DND-41 (cell line): Measurements from ENCODE around the gene FTSJ3.
A peak's percentile ranks its signal among the peaks of the same experiment; 100 is the strongest.

ENCODE experiments used
- ATAC-seq: fragments of 200-7000 bp; cut with Tn5 transposase; 3 replicates; pipeline ENCODE4 v1.9.1; 2021; ENCODE audit warnings: low read depth; ENCODE audit not compliant: insufficient read depth
- DNase-seq: peaks from one replicate; pipeline ENCODE4 v3.0.0-alpha.2; 2020
- H2AFZ ChIP-seq: 2 replicates; pipeline ENCODE4 v1.6.0; 2012; ENCODE audit warnings: low read depth, low read length
- H3K27ac ChIP-seq: 2 replicates; pipeline ENCODE4 v1.5.1; 2012; ENCODE audit warnings: low read length, inconsistent platforms
- H3K27me3 ChIP-seq: fragments of 200-600 bp; sonication (generic); 2 replicates; pipeline ENCODE4 v1.6.0; 2012; ENCODE audit warnings: low read length, mild to moderate bottlenecking, inconsistent platforms; ENCODE audit not compliant: insufficient read depth, poor library complexity
- H3K36me3 ChIP-seq: 2 replicates; pipeline ENCODE4 v1.5.1; 2012; ENCODE audit warnings: low read length, inconsistent platforms; ENCODE audit not compliant: insufficient read depth
- H3K4me1 ChIP-seq: 2 replicates; pipeline ENCODE4 v1.5.1; 2012; ENCODE audit warnings: mild to moderate bottlenecking, low read length; ENCODE audit not compliant: insufficient read depth
- H3K4me2 ChIP-seq: 2 replicates; pipeline ENCODE4 v1.6.0; 2012; ENCODE audit warnings: mild to moderate bottlenecking, moderate library complexity, low read length, inconsistent platforms; ENCODE audit not compliant: insufficient read depth
- H3K4me3 ChIP-seq, 2 experiments: fragments of 200-600 bp in 1 of 2; shearing (Covaris generic) in 1 of 2; 2 replicates each; pipeline ENCODE4 v1.5.1; 2012 to 2016; ENCODE audit warnings: inconsistent platforms in 2 of 2, low read length in 2 of 2, mild to moderate bottlenecking in 2 of 2, low read depth in 1 of 2, moderate library complexity in 1 of 2
- H3K79me2 ChIP-seq: 2 replicates; pipeline ENCODE4 v1.6.0; 2012; ENCODE audit warnings: low read length, inconsistent platforms; ENCODE audit not compliant: insufficient read depth
- H3K9ac ChIP-seq: 2 replicates; pipeline ENCODE4 v1.6.0; 2012; ENCODE audit warnings: low read depth, mild to moderate bottlenecking, inconsistent platforms, low read length, moderate library complexity
- H3K9me3 ChIP-seq: 2 replicates; pipeline ENCODE4 v1.5.1; 2012; ENCODE audit warnings: low read length, moderate library complexity, mild to moderate bottlenecking, inconsistent platforms; ENCODE audit not compliant: insufficient read depth, severe bottlenecking
- H4K20me1 ChIP-seq: 2 replicates; pipeline ENCODE4 v1.6.0; 2012; ENCODE audit warnings: low read length; ENCODE audit not compliant: insufficient read depth
- CTCF ChIP-seq: IDR thresholded peaks from 2 replicates; pipeline ENCODE4 v1.5.1; 2012; ENCODE audit warnings: borderline replicate concordance, low read length, moderate library complexity, mild to moderate bottlenecking; ENCODE audit not compliant: poor library complexity, severe bottlenecking; ENCODE audit errors: extremely low read depth
- EZH2 ChIP-seq: IDR thresholded peaks from 3 replicates; pipeline ENCODE4 v1.6.1; 2012; ENCODE audit warnings: borderline replicate concordance, low read depth, mild to moderate bottlenecking, moderate library complexity, low read length, inconsistent platforms; ENCODE audit not compliant: severe bottlenecking

FTSJ3 gene

GRCh38 chr17:63838631-63839171, 11.2 kb upstream of the FTSJ3 start:
- Histone ChIP-seq H3K4me3 (no peak overlapping the region), H3K27me3 (no peaks in the 10 kb centered on the region), H3K79me2 (peaks cover 66% of the 10 kb centered on the region), H4K20me1 (peaks cover 58% of the 10 kb centered on the region), H3K9me3 (no peaks in the 10 kb centered on the region), H3K27ac (no peak overlapping the region), H3K9ac (no peak overlapping the region), H3K4me1 (peaks cover 30% of the 10 kb centered on the region), H2AFZ (no peak overlapping the region), H3K36me3 (peaks cover 58% of the 10 kb centered on the region), H3K4me2 (peak overlapping the region; percentile 37)
- TF ChIP-seq CTCF (no peak), EZH2 (no peak)
- no peak for DNase-seq
- no peak for ATAC-seq

DNA sequence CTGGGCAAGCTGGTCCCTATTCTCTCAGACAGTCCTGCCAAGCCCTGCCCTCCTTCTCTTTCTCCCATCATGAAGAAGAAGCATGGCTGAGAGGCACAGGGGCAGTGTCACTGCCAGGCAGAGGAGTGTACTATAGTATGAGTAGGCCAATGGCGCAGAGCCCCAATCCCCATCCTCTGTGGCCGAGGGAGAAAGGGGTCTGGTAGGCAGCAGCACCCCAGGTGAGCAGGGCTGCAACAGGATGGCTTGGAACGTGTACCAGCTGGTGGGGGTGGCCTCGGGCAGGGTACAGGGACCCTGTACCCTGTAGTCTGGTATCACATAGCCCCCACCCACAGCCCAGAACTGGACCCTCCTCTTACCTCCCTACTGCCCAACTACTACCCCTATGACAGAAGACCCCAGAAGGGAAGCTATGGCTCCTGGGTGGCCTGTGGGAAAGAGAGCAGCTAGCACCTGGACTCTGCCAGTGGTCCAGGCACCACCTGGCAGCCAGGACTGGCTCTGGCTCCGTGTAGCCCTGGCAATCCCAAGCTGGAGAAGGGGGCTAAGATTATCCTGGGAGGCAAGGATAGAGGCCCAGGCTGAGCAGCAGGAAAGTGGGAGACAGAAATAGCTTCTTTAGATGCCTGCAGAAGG, 10.6 kb upstream of the FTSJ3 start:
- peaks cover 64% of the 10 kb centered on the region for H3K36me3 ChIP-seq
- H3K27me3 ChIP-seq, result no peaks in the 10 kb centered on the region
- H3K4me1 ChIP-seq, result peaks cover 27% of the 10 kb centered on the region
- H3K4me3 ChIP-seq, result no peak overlapping the region
- H4K20me1 ChIP-seq, result peaks cover 64% of the 10 kb centered on the region
- peak overlapping the region; percentile 37; the same call in 1 of the 2 replicates for H3K4me2 ChIP-seq
- no peak overlapping the region for H2AFZ ChIP-seq
- H3K9ac ChIP-seq, result no peak overlapping the region
- peaks cover 66% of the 10 kb centered on the region for H3K79me2 ChIP-seq
- ATAC-seq (no peak), DNase-seq (no peak)
- TF ChIP-seq CTCF, result no peak
- peak overlapping the region; percentile 23; the same call in 1 of the 2 replicates for H3K27ac ChIP-seq
- no peaks in the 10 kb centered on the region for H3K9me3 ChIP-seq

DNA sequence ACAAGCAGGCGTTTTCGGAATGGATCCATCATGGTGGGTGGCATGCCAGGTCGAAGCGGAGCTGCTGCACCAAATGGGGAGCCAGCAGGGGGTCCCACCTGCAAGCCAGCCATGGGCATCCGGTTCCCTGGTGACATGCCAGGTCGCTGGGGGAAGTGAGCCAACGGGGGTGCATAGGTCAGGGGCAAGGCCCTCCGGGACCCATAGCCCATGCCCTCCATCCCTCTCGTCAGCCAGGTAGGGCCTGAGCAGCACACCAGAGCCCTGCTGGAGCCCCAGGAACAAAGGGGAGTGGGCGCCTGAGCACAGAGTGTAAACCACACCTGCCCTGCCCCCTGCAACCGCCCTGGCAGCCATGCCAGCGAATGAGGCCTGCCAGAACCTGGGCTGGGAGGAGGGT, 10.0 kb upstream of the FTSJ3 start:
- no peaks in the 10 kb centered on the region for H3K9me3 ChIP-seq
- H3K4me1 ChIP-seq, result peaks cover 27% of the 10 kb centered on the region
- H3K4me3 ChIP-seq, result no peak overlapping the region
- ATAC-seq, result no peak
- no peak for DNase-seq
- H3K9ac ChIP-seq, result no peak overlapping the region
- no peak overlapping the region for H2AFZ ChIP-seq
- H3K79me2 ChIP-seq, result peaks cover 64% of the 10 kb centered on the region
- peak overlapping the region; percentile 23; the same call in 1 of the 2 replicates for H3K27ac ChIP-seq
- 0 out of 2 replicates have a peak overlapping the region, but pooled peaks have one; percentile 12 for H3K4me2 ChIP-seq
- TF ChIP-seq EZH2, result no peak
- no peak for TF ChIP-seq CTCF
- H3K36me3 ChIP-seq, result peaks cover 70% of the 10 kb centered on the region
- H3K27me3 ChIP-seq, result no peaks in the 10 kb centered on the region
- peaks cover 64% of the 10 kb centered on the region for H4K20me1 ChIP-seq

DNA sequence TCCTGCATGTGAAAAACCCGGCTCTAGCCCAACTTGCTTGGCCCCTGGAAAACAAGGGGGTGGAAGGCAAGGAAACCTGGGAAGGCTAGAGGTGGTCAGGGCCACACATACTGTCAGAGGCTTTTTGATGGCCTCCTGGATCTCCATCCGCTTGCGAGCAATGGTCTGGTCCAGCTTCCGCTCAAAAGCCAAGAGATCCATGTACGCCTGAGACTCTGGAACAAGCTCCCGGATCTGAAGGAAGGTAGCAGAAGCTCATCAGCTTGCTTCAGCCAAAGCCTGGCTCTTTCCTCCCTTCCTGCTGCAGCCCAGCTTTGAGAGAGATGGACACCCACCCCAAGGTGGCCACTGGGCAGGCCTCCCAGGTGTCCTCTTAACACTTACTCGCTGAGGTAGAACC, 9.3 kb upstream of the FTSJ3 start:
- no peaks in the 10 kb centered on the region for H3K9me3 ChIP-seq
- no peak for TF ChIP-seq EZH2
- TF ChIP-seq CTCF, result no peak
- H4K20me1 ChIP-seq, result peaks cover 60% of the 10 kb centered on the region
- no peak overlapping the region for H3K4me3 ChIP-seq
- H3K4me2 ChIP-seq, result no peak overlapping the region
- H3K4me1 ChIP-seq, result peaks cover 27% of the 10 kb centered on the region
- H3K79me2 ChIP-seq, result peaks cover 57% of the 10 kb centered on the region
- H3K9ac ChIP-seq, result no peak overlapping the region
- no peak overlapping the region for H2AFZ ChIP-seq
- no peak overlapping the region for H3K27ac ChIP-seq
- no peak for DNase-seq
- peaks cover 77% of the 10 kb centered on the region for H3K36me3 ChIP-seq
- no peaks in the 10 kb centered on the region for H3K27me3 ChIP-seq
- no peak for ATAC-seq
